HG02870 (cell line): ENCODE measurements around the gene TBC1D12.
"Not testable (repeated sequence)": the region's sequence is repeated elsewhere in the genome, so short reads cannot be mapped to it uniquely, and the experiment has no call there.

Source experiments
- ATAC-seq: cut with Tn5 transposase; IDR thresholded peaks from one replicate; pipeline ENCODE4 v1.9.1; 2021; ENCODE audit warnings: mild to moderate bottlenecking, moderate library complexity; ENCODE audit not compliant: unreplicated experiment

The TBC1D12 gene

GRCh38 chr10:94450782-94451181, 48.4 kb downstream of the TBC1D12 start:
- ATAC-seq, result no peak

- no peak for ATAC-seq
Measured at GRCh38 chr10:94451883-94452519, 49.7 kb downstream of the TBC1D12 start.

- ATAC-seq, result no peak
Measured at GRCh38 chr10:94456942-94457341, 54.6 kb downstream of the TBC1D12 start.

GRCh38 chr10:94459385-94459784, 57.0 kb downstream of the TBC1D12 start:
- no peak for ATAC-seq

- ATAC-seq, result no peak
Measured at GRCh38 chr10:94461503-94461902, 59.2 kb downstream of the TBC1D12 start.

- ATAC-seq, result no peak
Measured at GRCh38 chr10:94462130-94462529, 59.8 kb downstream of the TBC1D12 start.

- ATAC-seq, result no peak
Measured at GRCh38 chr10:94465684-94466083, 63.3 kb downstream of the TBC1D12 start.

- ATAC-seq, result no peak
Measured at GRCh38 chr10:94481410-94481809, 79.1 kb downstream of the TBC1D12 start.

- ATAC-seq, result no peak
Measured at GRCh38 chr10:94483970-94484369, 81.6 kb downstream of the TBC1D12 start.

GRCh38 chr10:94485094-94485493, 82.8 kb downstream of the TBC1D12 start:
- no peak for ATAC-seq

- no peak for ATAC-seq
Measured at GRCh38 chr10:94487575-94487974, 85.2 kb downstream of the TBC1D12 start.

GRCh38 chr10:94489107-94489506, 86.8 kb downstream of the TBC1D12 start:
- no peak for ATAC-seq

GRCh38 chr10:94489976-94490788, 87.8 kb downstream of the TBC1D12 start:
- no peak for ATAC-seq

GRCh38 chr10:94490789-94491039, 88.4 kb downstream of the TBC1D12 start:
- ATAC-seq, result no peak

- ATAC-seq, result no peak
Measured at GRCh38 chr10:94493463-94493862, 91.1 kb downstream of the TBC1D12 start.

- ATAC-seq, result peak; percentile 88
Measured at GRCh38 chr10:94496010-94496409, 93.7 kb downstream of the TBC1D12 start.

- ATAC-seq, result no peak
Measured at GRCh38 chr10:94496646-94497045, 94.3 kb downstream of the TBC1D12 start.

- no peak for ATAC-seq
Measured at GRCh38 chr10:94500063-94500462, 97.7 kb downstream of the TBC1D12 start.

- no peak for ATAC-seq
Measured at GRCh38 chr10:94521276-94522250, 119.2 kb downstream of the TBC1D12 start.

GRCh38 chr10:94524146-94524545, 121.8 kb downstream of the TBC1D12 start:
- no peak for ATAC-seq

GRCh38 chr10:94524711-94525110, 122.4 kb downstream of the TBC1D12 start:
- ATAC-seq, result no peak

- ATAC-seq, result not testable (repeated sequence)
Measured at GRCh38 chr10:94531550-94531949, 129.2 kb downstream of the TBC1D12 start.
